A673 (cell line): Measurements from ENCODE around the gene ELFN2.

ENCODE experiments used
- CTCF ChIP-seq: fragments of 300-800, 200-600 bp; sonication (generic); conservative IDR thresholded peaks from 2 replicates; pipeline ENCODE4 v1.5.1; 2017; ENCODE audit warnings: low read depth, mild to moderate bottlenecking, antibody characterized with exemption, low read length, moderate library complexity, mixed read lengths
- EZH2 ChIP-seq: fragments of 200-600 bp; sonication (generic); IDR thresholded peaks from 2 replicates; pipeline ENCODE4 v1.6.1; 2017; ENCODE audit warnings: borderline replicate concordance, low read depth, mild to moderate bottlenecking, mixed read lengths, antibody characterized with exemption, low read length; ENCODE audit not compliant: poor library complexity, severe bottlenecking

DNA sequence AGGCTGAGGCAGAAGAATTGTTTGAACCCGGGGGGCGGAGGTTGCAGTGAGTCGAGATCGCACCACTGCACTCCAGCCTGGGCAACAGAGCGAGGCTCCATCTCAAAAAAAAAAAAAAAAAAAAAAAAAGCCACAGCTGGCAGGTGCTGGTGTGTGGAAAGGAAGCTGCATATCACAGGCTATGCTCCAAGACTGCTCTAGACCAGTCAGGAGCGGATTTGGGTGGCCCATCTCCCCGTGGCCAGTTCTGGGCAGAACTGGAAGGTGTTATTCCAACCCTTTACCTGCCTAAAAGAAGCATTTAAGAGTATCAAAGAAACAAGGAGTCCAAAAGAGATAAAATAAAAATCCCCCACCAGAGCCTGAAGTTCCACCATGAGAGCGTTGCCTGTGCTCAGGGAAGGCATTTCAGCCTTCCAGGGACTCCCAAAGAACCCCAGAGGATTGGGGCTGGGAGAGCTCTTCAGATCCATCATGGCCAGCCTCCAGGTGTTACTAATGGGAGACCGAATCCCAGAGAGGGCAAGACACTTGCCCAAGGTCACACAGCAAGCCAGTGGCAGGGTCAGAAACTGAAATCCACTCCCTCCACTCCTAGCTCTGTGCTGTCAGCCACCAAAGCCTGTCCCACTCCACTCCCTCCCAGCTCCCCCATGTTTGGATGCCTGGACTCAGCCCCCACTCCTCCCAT, 44.6 kb upstream of the ELFN2 start:
- TF ChIP-seq CTCF (no peak), EZH2 (no peak)
